Adrenal gland (tissue), 12 donors: ENCODE results near the gene SPON2. TPM values are rescaled to one million over a fixed set of nuclear protein-coding genes. Genes with fewer than 3 reads are reported as not detected.
A peak's percentile ranks its signal among the peaks of the same experiment; 100 is the strongest.

ENCODE experiments used
- DNase-seq, 7 donors: peaks; one replicate each; pipeline ENCODE4 v3.0.0-alpha.2; 2019 to 2020
- H3K27ac ChIP-seq, 5 donors: fragments of 200-600 bp; sonication (generic) in 4 of 5; 1 replicate in 3 of 5; 2 replicates in 2 of 5; pipeline versions ENCODE4 v1.5.1 to v1.8.0; 2016 to 2020; ENCODE audit warnings: mild to moderate bottlenecking in 1 of 5
- H3K27me3 ChIP-seq: fragments of 200-600 bp; 2 replicates; pipeline ENCODE4 v1.8.0; 2021
- H3K36me3 ChIP-seq, 2 donors: fragments of 200-600 bp; replicated peaks in 1 of 2; 1 replicate in 1 of 2; 2 replicates in 1 of 2; pipeline versions ENCODE4 v1.5.1 to v1.8.0; 2018 to 2022
- H3K4me1 ChIP-seq, 2 donors: fragments of 200-600 bp; replicated peaks in 1 of 2; 1 replicate in 1 of 2; 2 replicates in 1 of 2; pipeline versions ENCODE4 v1.5.1 to v1.8.0; 2018 to 2021
- H3K4me3 ChIP-seq, 4 donors: fragments of 200-600 bp; sonication (generic) in 3 of 4; one replicate each; pipeline ENCODE4 v1.5.1; 2016 to 2018
- H3K9me3 ChIP-seq, 3 donors: fragments of 200-600 bp; sonication (generic) in 1 of 3; replicated peaks in 1 of 3; 1 replicate in 2 of 3; 2 replicates in 1 of 3; pipeline versions ENCODE4 v1.5.1 to v1.8.0; 2016 to 2021
- POLR2A ChIP-seq, 2 donors: fragments of 450-650 bp; IDR thresholded peaks; one replicate each; pipeline ENCODE4 v1.6.1; 2017; ENCODE audit warnings: antibody characterized with exemption in 2 of 2, mild to moderate bottlenecking in 2 of 2, moderate library complexity in 1 of 2
- WGBS, 4 donors: extraction: QIAGEN DNeasy Blood & Tissue Kit in 2 of 4; methylation state at CpG; one replicate each; pipeline versions ENCODE4 v1.1.5 to v1.1.7; 2013 to 2017; 5-methylcytosine and 5-hydroxymethylcytosine counted together
- intact Hi-C, 2 donors: fragments of 100-400 bp; cut with DNase I; formaldehyde crosslinking; loops; one replicate each; pipeline versions ENCODE4 v1.14.1 to v1.15.0; 2022 to 2023
- polyA plus RNA-seq, 3 donors: library from polyadenylated mRNA; stranded (reverse); fragments of 200-250 nt in 2 of 3; fragments of 350-450 nt in 1 of 3; fragmentation: Illumina TruSeq in 1 of 3; extraction: RNeasy Lipid Tissue Mini Kit (QIAGEN cat#74804) in 1 of 3; gene quantifications; one replicate each; pipeline ENCODE4 v1.2.3, GENCODE V29; 2013 to 2014
- total RNA-seq, 9 donors: library from RNA; depleted of rRNA in 4 of 9; stranded (reverse); fragments of >200 nt in 4 of 9; fragments of 120-200 nt in 1 of 9; fragmentation: NEBNext Ultra II Directional in 1 of 9; extraction: Animal tissue kit (Norgen Biotek cat#: 25700) in 1 of 9; gene quantifications; one replicate each; pipeline versions ENCODE4 v1.1.0 to v1.2.4, GENCODE V29; 2013 to 2023
- TF ChIP-seq, protein P1 (sequence below), 6 experiments: fragments of 450-650 bp in 4 of 6; fragments of 200-600 bp in 2 of 6; sonication (generic) in 1 of 6; IDR thresholded peaks; 1 replicate in 5 of 6; 2 replicates in 1 of 6; pipeline versions ENCODE4 v1.5.1 to v1.8.0; 2016 to 2021; ENCODE audit warnings: antibody characterized with exemption in 6 of 6, mild to moderate bottlenecking in 2 of 6, moderate library complexity in 1 of 6
- donor health status: healthy with polysubstance abuse.
- donor health status: Bipolar disorder and iron deficiency.
- donor health status: DM: yes; HTN: yes; CAD: no.
- donor health status: DM: no; HTN: no; CAD: no.
- donor health status: DM: no; HTN: no; CAD: no.
- donor health status: DM: yes; HTN: yes; CAD: no.

SPON2 gene
- total and polyA plus RNA-seq, 12 donors: 4.1 to 206 (median 73.3) TPM

DNA sequence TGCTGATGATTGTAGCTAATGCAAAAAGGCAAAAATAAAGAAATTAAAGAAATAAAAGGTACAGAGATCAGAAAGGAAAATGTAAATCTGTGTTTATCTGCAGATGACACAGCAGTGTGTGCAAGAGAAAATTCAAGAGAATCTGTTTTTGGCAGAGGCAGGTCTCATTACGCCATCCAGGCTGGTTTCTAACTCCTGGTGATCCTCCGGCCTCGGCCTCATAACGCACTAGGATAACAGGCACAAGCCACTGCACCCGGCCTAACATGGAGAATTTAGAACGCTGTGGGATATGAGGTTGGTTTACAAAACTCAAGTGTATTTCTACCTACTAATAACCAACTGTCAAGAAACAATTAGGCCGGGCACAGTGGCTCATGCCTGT lies 47.2 kb upstream of the SPON2 start:
- intact Hi-C loops: no loop called here
- Histone ChIP-seq H3K4me3 (no peak overlapping the region), H3K27ac (no peak overlapping the region), H3K36me3 (peaks cover 0 to 56% of the 10 kb centered on the region in 2 donors), H3K27me3 (no peaks in the 10 kb centered on the region), H3K9me3 (no peaks in the 10 kb centered on the region), H3K4me1 (peaks cover 5 to 8% of the 10 kb centered on the region in 2 donors)
- 86 to 98% (median 89%) methylated on average over 7 of the region's 7 CpGs for WGBS, 4 donors
- DNase-seq: no peak
- TF ChIP-seq, protein P1, sequence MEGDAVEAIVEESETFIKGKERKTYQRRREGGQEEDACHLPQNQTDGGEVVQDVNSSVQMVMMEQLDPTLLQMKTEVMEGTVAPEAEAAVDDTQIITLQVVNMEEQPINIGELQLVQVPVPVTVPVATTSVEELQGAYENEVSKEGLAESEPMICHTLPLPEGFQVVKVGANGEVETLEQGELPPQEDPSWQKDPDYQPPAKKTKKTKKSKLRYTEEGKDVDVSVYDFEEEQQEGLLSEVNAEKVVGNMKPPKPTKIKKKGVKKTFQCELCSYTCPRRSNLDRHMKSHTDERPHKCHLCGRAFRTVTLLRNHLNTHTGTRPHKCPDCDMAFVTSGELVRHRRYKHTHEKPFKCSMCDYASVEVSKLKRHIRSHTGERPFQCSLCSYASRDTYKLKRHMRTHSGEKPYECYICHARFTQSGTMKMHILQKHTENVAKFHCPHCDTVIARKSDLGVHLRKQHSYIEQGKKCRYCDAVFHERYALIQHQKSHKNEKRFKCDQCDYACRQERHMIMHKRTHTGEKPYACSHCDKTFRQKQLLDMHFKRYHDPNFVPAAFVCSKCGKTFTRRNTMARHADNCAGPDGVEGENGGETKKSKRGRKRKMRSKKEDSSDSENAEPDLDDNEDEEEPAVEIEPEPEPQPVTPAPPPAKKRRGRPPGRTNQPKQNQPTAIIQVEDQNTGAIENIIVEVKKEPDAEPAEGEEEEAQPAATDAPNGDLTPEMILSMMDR (IDR thresholded peaks at IDR 0.05): no peak
- no peak for TF ChIP-seq POLR2A (IDR thresholded peaks at IDR 0.05)

DNA sequence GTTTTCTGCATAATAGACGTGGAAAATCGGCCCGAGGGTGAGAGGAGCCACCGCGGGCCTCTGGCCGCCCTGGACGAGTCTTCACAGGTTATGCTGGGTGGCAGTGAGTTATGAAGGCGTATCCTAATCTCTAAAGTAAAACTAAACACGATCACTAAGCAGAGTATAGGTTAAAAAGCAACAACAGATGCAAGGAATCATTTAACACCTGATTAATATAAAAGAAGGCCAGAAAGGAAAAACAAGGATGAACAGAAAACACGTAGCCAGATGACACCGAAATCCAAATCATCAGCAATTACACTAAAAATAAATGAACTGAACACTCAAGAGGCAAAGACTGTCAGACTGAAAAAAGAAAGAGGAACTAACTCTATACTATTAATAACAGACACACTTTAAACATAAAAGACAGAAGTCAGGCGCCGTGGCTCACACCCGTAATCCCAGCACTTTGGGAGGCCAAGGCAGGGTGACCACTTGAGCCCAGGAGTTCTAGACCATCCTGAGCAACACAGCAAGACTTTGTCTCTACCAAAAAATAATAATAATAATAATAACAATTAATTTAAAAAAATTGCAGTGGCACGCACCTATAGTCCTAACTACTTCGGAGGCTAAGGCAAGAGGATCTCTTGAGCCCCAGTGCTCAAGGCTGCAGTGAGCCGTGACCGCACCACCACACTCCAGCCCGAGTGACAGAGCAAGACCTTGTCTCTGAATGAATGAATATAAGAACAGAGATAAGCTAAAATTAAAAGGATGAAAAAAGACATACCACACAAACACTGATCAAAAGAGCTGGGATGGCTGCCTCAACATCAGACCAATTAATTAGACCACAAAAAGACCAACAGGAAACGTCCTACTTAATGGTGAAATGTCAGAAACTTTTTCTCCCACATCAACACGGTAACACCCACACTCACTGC lies 46.5 kb upstream of the SPON2 start:
- H3K27me3 ChIP-seq: no peaks in the 10 kb centered on the region
- peaks cover 5 to 8% of the 10 kb centered on the region in 2 donors for H3K4me1 ChIP-seq
- no peak overlapping the region for H3K4me3 ChIP-seq
- TF ChIP-seq, protein P1 (IDR thresholded peaks at IDR 0.05): no peak
- no peak for TF ChIP-seq POLR2A (IDR thresholded peaks at IDR 0.05)
- intact Hi-C loops: no loop called here
- DNase-seq: no peak
- H3K27ac ChIP-seq: no peak overlapping the region
- peaks cover 0 to 56% of the 10 kb centered on the region in 2 donors for H3K36me3 ChIP-seq
- no peaks in the 10 kb centered on the region for H3K9me3 ChIP-seq
- 69 to 77% (median 74%) methylated on average over 21 of the region's 21 CpGs for WGBS, 4 donors

DNA sequence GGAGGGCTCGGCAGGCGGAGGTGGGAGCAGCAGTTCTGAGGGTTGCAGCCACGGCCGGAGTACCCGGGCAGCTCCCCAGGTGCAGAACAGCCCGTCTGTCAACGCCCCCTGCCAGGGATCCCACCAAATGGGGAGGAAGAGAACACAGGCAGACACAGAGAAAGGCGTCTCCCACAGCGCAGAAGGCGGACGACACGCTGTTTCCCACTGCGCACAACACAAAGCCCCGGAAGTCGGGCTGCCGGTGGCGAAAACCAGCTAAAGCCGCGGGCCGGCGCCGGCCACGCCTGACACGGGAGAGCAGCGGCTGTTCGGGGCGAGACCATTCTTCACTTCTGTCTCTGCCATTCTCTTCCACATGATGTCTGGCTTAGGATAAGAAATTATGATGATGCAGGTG lies 45.0 kb upstream of the SPON2 start:
- Histone ChIP-seq H3K4me1 (peaks cover 6 to 8% of the 10 kb centered on the region in 2 donors), H3K36me3 (peaks cover 0 to 56% of the 10 kb centered on the region in 2 donors), H3K27ac (peak overlapping the region in 1 of 5 donors; percentile 47), H3K27me3 (no peaks in the 10 kb centered on the region), H3K4me3 (no peak overlapping the region), H3K9me3 (no peaks in the 10 kb centered on the region)
- WGBS, 4 donors: 91 to 97% (median 96%) methylated on average over 21 to 27 of the region's 27 CpGs
- intact Hi-C loops: no loop called here
- no peak for DNase-seq
- TF ChIP-seq, protein P1 (IDR thresholded peaks at IDR 0.05): no peak
- TF ChIP-seq POLR2A (IDR thresholded peaks at IDR 0.05): no peak

DNA sequence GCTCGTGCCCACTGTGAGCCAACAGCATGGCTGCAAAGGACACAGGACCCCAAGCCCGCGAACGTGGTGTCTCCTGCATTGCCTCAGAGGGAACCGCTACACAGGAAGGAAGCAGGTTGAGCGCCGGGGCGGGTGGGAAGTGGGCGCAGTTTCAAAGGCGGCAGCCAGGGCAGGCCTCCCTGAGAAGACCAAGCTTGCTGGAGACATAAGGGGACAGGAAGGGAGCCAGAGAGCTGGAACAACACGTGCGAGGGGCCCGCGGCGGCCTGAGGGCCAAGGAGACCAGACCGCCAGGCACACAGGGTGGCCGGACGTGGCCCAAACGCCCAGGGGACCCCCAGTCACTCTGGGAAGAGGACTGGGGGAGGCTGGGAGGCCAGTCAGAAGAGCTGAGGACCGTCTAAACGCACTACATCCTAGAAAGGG lies 44.5 kb upstream of the SPON2 start:
- no peak for TF ChIP-seq POLR2A (IDR thresholded peaks at IDR 0.05)
- TF ChIP-seq, protein P1 (IDR thresholded peaks at IDR 0.05): peak in 2 of 6 experiments; percentile 24 to 26
- Histone ChIP-seq H3K27me3 (no peaks in the 10 kb centered on the region), H3K36me3 (peaks cover 0 to 58% of the 10 kb centered on the region in 2 donors), H3K9me3 (no peaks in the 10 kb centered on the region), H3K4me3 (no peak overlapping the region), H3K4me1 (peaks cover 8 to 11% of the 10 kb centered on the region in 2 donors), H3K27ac (peak overlapping the region in 1 of 5 donors; percentile 47)
- WGBS, 4 donors: 65 to 85% (median 73%) methylated on average over 7 to 21 of the region's 21 CpGs
- peak in 2 of 7 donors; percentile 56 to 73 for DNase-seq
- intact Hi-C loops: no loop called here
